Large intestine (tissue), 3 donors: ENCODE measurements around the gene CEP152. TPM values are rescaled to one million over a fixed set of nuclear protein-coding genes. Genes with fewer than 3 reads are reported as not detected.
"Not testable (repeated sequence)": the region's sequence is repeated elsewhere in the genome, so short reads cannot be mapped to it uniquely, and the experiment has no call there.

Experiments used
- DNase-seq, 2 donors: peaks; one replicate each; pipeline versions ENCODE4 v3.0.0 to v3.0.0-alpha.2; 2013
- H3K27ac ChIP-seq: one replicate; pipeline ENCODE4 v1.5.1; 2013; ENCODE audit warnings: low read length
- H3K27me3 ChIP-seq: 2 replicates; pipeline ENCODE4 v1.6.1; 2013; ENCODE audit warnings: low read length; ENCODE audit not compliant: control insufficient read depth, insufficient read depth
- H3K36me3 ChIP-seq: 2 replicates; pipeline ENCODE4 v1.6.1; 2013; ENCODE audit warnings: low read length; ENCODE audit not compliant: control insufficient read depth, insufficient read depth
- H3K4me1 ChIP-seq: one replicate; pipeline ENCODE4 v1.6.1; 2013; ENCODE audit warnings: low read length; ENCODE audit not compliant: control insufficient read depth, insufficient read depth
- H3K4me3 ChIP-seq: one replicate; pipeline ENCODE4 v1.5.1; 2013; ENCODE audit warnings: low read length
- H3K9me3 ChIP-seq: one replicate; pipeline ENCODE4 v1.6.1; 2013; ENCODE audit warnings: mild to moderate bottlenecking, low read depth, low read length, moderate library complexity; ENCODE audit not compliant: control insufficient read depth
- WGBS: methylation state at CpG from one replicate; pipeline ENCODE4 v1.1.5; 2013; ENCODE audit warnings: low lambda C conversion rate; ENCODE audit not compliant: insufficient coverage; 5-methylcytosine and 5-hydroxymethylcytosine counted together
- polyA plus RNA-seq: library from polyadenylated mRNA; unstranded; fragments of 120-200 nt; gene quantifications from one replicate; pipeline ENCODE4 v1.2.1, GENCODE V29; 2013

CEP152 gene
- polyA plus RNA-seq, 1 donor, result 6.4 TPM

- WGBS, result 92% methylated on average over 2 of the region's 3 CpGs
- no peak for DNase-seq
- H3K27me3 ChIP-seq, result no peaks in the 10 kb centered on the region
- H3K27ac ChIP-seq, result no peak overlapping the region
- H3K9me3 ChIP-seq, result no peaks in the 10 kb centered on the region
- peaks cover 5% of the 10 kb centered on the region for H3K4me1 ChIP-seq
- H3K36me3 ChIP-seq, result peaks cover 6% of the 10 kb centered on the region
- no peak overlapping the region for H3K4me3 ChIP-seq
Measured at GRCh38 chr15:48795901-48796300, 15.0 kb downstream of the CEP152 start.

GRCh38 chr15:48794697-48795134 is 16.2 kb downstream of the CEP152 start:
- WGBS, result no CpG with 5 or more reads among the region's 2 CpGs
- Histone ChIP-seq H3K36me3 (peaks cover 8% of the 10 kb centered on the region), H3K4me1 (no peaks in the 10 kb centered on the region), H3K4me3 (no peak overlapping the region), H3K9me3 (no peaks in the 10 kb centered on the region), H3K27me3 (no peaks in the 10 kb centered on the region), H3K27ac (peak overlapping the region; percentile 19)
- peak in 1 of 2 donors; percentile 48 for DNase-seq

- WGBS, result 0% methylated on average over 1 of the region's 3 CpGs
- Histone ChIP-seq H3K27ac (no peak overlapping the region), H3K9me3 (no peaks in the 10 kb centered on the region), H3K4me3 (no peak overlapping the region), H3K4me1 (no peaks in the 10 kb centered on the region), H3K27me3 (no peaks in the 10 kb centered on the region), H3K36me3 (peaks cover 19% of the 10 kb centered on the region)
- DNase-seq, result no peak
Measured at GRCh38 chr15:48792408-48792807, 18.5 kb downstream of the CEP152 start.

GRCh38 chr15:48790466-48791115 is 20.3 kb downstream of the CEP152 start:
- not testable (repeated sequence) for H3K27me3 ChIP-seq, DNase-seq, H3K27ac ChIP-seq, H3K4me1 ChIP-seq, H3K4me3 ChIP-seq, H3K9me3 ChIP-seq
- H3K36me3 ChIP-seq, result peaks cover 19% of the 10 kb centered on the region
- 88% methylated on average over 1 of the region's 12 CpGs for WGBS

GRCh38 chr15:48785712-48786111 is 25.2 kb downstream of the CEP152 start:
- Histone ChIP-seq H3K27me3 (no peaks in the 10 kb centered on the region), H3K4me1 (no peaks in the 10 kb centered on the region), H3K4me3 (no peak overlapping the region), H3K9me3 (no peaks in the 10 kb centered on the region), H3K36me3 (peaks cover 20% of the 10 kb centered on the region), H3K27ac (no peak overlapping the region)
- no peak for DNase-seq
- 60% methylated on average over 1 of the region's 2 CpGs for WGBS

- no peak for DNase-seq
- WGBS, result 63% methylated on average over 2 of the region's 3 CpGs
- Histone ChIP-seq H3K27me3 (no peaks in the 10 kb centered on the region), H3K4me3 (no peak overlapping the region), H3K9me3 (no peaks in the 10 kb centered on the region), H3K36me3 (peaks cover 18% of the 10 kb centered on the region), H3K4me1 (no peaks in the 10 kb centered on the region), H3K27ac (no peak overlapping the region)
Measured at GRCh38 chr15:48785195-48785594, 25.7 kb downstream of the CEP152 start.

- no peaks in the 10 kb centered on the region for H3K27me3 ChIP-seq
- H3K9me3 ChIP-seq, result no peaks in the 10 kb centered on the region
- peaks cover 19% of the 10 kb centered on the region for H3K36me3 ChIP-seq
- H3K4me3 ChIP-seq, result no peak overlapping the region
- H3K27ac ChIP-seq, result no peak overlapping the region
- WGBS, result no CpG with 5 or more reads among the region's 2 CpGs
- no peaks in the 10 kb centered on the region for H3K4me1 ChIP-seq
- no peak for DNase-seq
Measured at GRCh38 chr15:48784756-48785155, 26.1 kb downstream of the CEP152 start.

- Histone ChIP-seq H3K4me3 (no peak overlapping the region), H3K36me3 (peaks cover 11% of the 10 kb centered on the region), H3K27me3 (no peaks in the 10 kb centered on the region), H3K27ac (no peak overlapping the region), H3K4me1 (no peaks in the 10 kb centered on the region), H3K9me3 (no peaks in the 10 kb centered on the region)
- WGBS, result 67% methylated on average over 2 of the region's 2 CpGs
- DNase-seq, result no peak
Measured at GRCh38 chr15:48782911-48783310, 28.0 kb downstream of the CEP152 start.

- DNase-seq, result peak; percentile 41 to 62
- Histone ChIP-seq H3K4me3 (no peak overlapping the region), H3K4me1 (no peaks in the 10 kb centered on the region), H3K27ac (no peak overlapping the region), H3K27me3 (no peaks in the 10 kb centered on the region), H3K36me3 (peaks cover 10% of the 10 kb centered on the region), H3K9me3 (no peaks in the 10 kb centered on the region)
- no CpG with 5 or more reads among the region's 5 CpGs for WGBS
Measured at GRCh38 chr15:48781481-48782081, 29.3 kb downstream of the CEP152 start.

- Histone ChIP-seq H3K9me3 (no peaks in the 10 kb centered on the region), H3K4me3 (no peak overlapping the region), H3K36me3 (peaks cover 10% of the 10 kb centered on the region), H3K27me3 (no peaks in the 10 kb centered on the region), H3K4me1 (no peaks in the 10 kb centered on the region), H3K27ac (no peak overlapping the region)
- DNase-seq, result no peak
- WGBS, result 100% methylated on average over 2 of the region's 2 CpGs
Measured at GRCh38 chr15:48781017-48781416, 29.9 kb downstream of the CEP152 start.

GRCh38 chr15:48778331-48778730 is 32.5 kb downstream of the CEP152 start:
- Histone ChIP-seq H3K27me3 (no peaks in the 10 kb centered on the region), H3K36me3 (peaks cover 7% of the 10 kb centered on the region), H3K9me3 (no peaks in the 10 kb centered on the region), H3K27ac (no peak overlapping the region), H3K4me1 (no peaks in the 10 kb centered on the region), H3K4me3 (no peak overlapping the region)
- no peak for DNase-seq
- WGBS, result no CpG with 5 or more reads among the region's 10 CpGs
